DOHH2 (cell line): Measurements from ENCODE around the gene KIFC1.

ENCODE experiments used
- H3F3A ChIP-seq: fragments of 200-600 bp; sonication (generic), shearing (Covaris generic); 2 replicates; pipeline ENCODE4 v1.6.0; 2016; ENCODE audit warnings: antibody characterized with exemption, mild to moderate bottlenecking; ENCODE audit not compliant: control insufficient read depth, insufficient read depth
- H3K27ac ChIP-seq: fragments of 200-600 bp; sonication (generic); 2 replicates; pipeline ENCODE4 v1.5.1; 2014; ENCODE audit warnings: low read depth, mild to moderate bottlenecking, low read length, moderate library complexity
- H3K27me3 ChIP-seq: fragments of 200-600 bp; sonication (generic); 2 replicates; pipeline ENCODE4 v1.6.1; 2014; ENCODE audit warnings: mild to moderate bottlenecking, low read length, mixed read lengths; ENCODE audit not compliant: control insufficient read depth
- H3K36me3 ChIP-seq: fragments of 200-600 bp; sonication (generic); 2 replicates; pipeline ENCODE4 v1.6.1; 2014; ENCODE audit warnings: mild to moderate bottlenecking, low read length, moderate library complexity, mixed read lengths; ENCODE audit not compliant: control insufficient read depth
- H3K4me1 ChIP-seq: fragments of 200-600 bp; sonication (generic); 2 replicates; pipeline ENCODE4 v1.6.1; 2014; ENCODE audit warnings: mild to moderate bottlenecking, low read length, mixed read lengths; ENCODE audit not compliant: control insufficient read depth
- H3K4me2 ChIP-seq: fragments of 200-600 bp; sonication (generic); 2 replicates; pipeline ENCODE4 v1.6.0; 2014; ENCODE audit warnings: mild to moderate bottlenecking, low read length, moderate library complexity
- H3K4me3 ChIP-seq: fragments of 200-600 bp; sonication (generic); 2 replicates; pipeline ENCODE4 v1.5.1; 2014; ENCODE audit warnings: mild to moderate bottlenecking, low read length, mixed read lengths
- H3K79me2 ChIP-seq: fragments of 200-600 bp; sonication (generic); 2 replicates; pipeline ENCODE4 v1.6.1; 2014; ENCODE audit warnings: mild to moderate bottlenecking, low read length, mixed read lengths; ENCODE audit not compliant: control insufficient read depth
- H3K9me2 ChIP-seq: fragments of 200-600 bp; sonication (generic); replicated peaks from 2 replicates; pipeline ENCODE4 v1.6.1; 2014; ENCODE audit warnings: mild to moderate bottlenecking, low read length, mixed read lengths; ENCODE audit not compliant: control insufficient read depth
- H3K9me3 ChIP-seq: fragments of 200-600 bp; sonication (generic); 2 replicates; pipeline ENCODE4 v1.6.1; 2014; ENCODE audit warnings: antibody characterized with exemption, low read length, mixed read lengths; ENCODE audit not compliant: control insufficient read depth, insufficient read depth
- H4K20me1 ChIP-seq: fragments of 200-600 bp; sonication (generic); 2 replicates; pipeline ENCODE4 v1.6.0; 2014; ENCODE audit warnings: low read depth, mild to moderate bottlenecking, antibody characterized with exemption, low read length, moderate library complexity; ENCODE audit not compliant: control insufficient read depth, insufficient read depth
- CTCF ChIP-seq: fragments of 200-600 bp; sonication (generic); IDR thresholded peaks from one replicate; pipeline ENCODE4 v1.5.1; 2014; ENCODE audit warnings: antibody characterized with exemption, mild to moderate bottlenecking, low read depth, low read length; ENCODE audit not compliant: poor library complexity, severe bottlenecking
- EZH2phosphoT487 ChIP-seq: fragments of 200-600 bp; sonication (generic); IDR thresholded peaks from 2 replicates; pipeline ENCODE4 v1.6.1; 2017; ENCODE audit warnings: borderline replicate concordance, mild to moderate bottlenecking, antibody characterized with exemption, low read length, moderate library complexity, mixed read lengths

The KIFC1 gene

GRCh38 chr6:33433544-33434191 is 42.0 kb downstream of the KIFC1 start:
- no peak for TF ChIP-seq CTCF
- no peak for TF ChIP-seq EZH2phosphoT487
- Histone ChIP-seq H3K9me3 (no peaks in the 10 kb centered on the region), H3K4me3 (no peak overlapping the region), H3K79me2 (peaks cover 37% of the 10 kb centered on the region), H3K27ac (no peak overlapping the region), H3K36me3 (peaks cover 33% of the 10 kb centered on the region), H3K4me1 (peaks cover 45% of the 10 kb centered on the region), H3K27me3 (no peaks in the 10 kb centered on the region), H4K20me1 (no peaks in the 10 kb centered on the region), H3F3A (peaks cover 21% of the 10 kb centered on the region), H3K9me2 (no peaks in the 10 kb centered on the region), H3K4me2 (no peak overlapping the region)

- no peaks in the 10 kb centered on the region for H3K27me3 ChIP-seq
- H3K9me3 ChIP-seq = no peaks in the 10 kb centered on the region
- peaks cover 32% of the 10 kb centered on the region for H3K4me1 ChIP-seq
- H3K4me2 ChIP-seq = no peak overlapping the region
- peaks cover 38% of the 10 kb centered on the region for H3K36me3 ChIP-seq
- H3K79me2 ChIP-seq = peaks cover 24% of the 10 kb centered on the region
- H3F3A ChIP-seq = peaks cover 8% of the 10 kb centered on the region; the same call in 1 of the 2 replicates
- no peak overlapping the region for H3K4me3 ChIP-seq
- TF ChIP-seq CTCF (no peak), EZH2phosphoT487 (no peak)
- H3K9me2 ChIP-seq = no peaks in the 10 kb centered on the region
- no peaks in the 10 kb centered on the region for H4K20me1 ChIP-seq
- no peak overlapping the region for H3K27ac ChIP-seq
Observed at GRCh38 chr6:33434961-33435360, 43.3 kb downstream of the KIFC1 start.

GRCh38 chr6:33437666-33438065 is 46.0 kb downstream of the KIFC1 start:
- Histone ChIP-seq H4K20me1 (no peaks in the 10 kb centered on the region), H3K9me3 (no peaks in the 10 kb centered on the region), H3K36me3 (peaks cover 58% of the 10 kb centered on the region), H3K4me1 (peaks cover 5% of the 10 kb centered on the region), H3K4me3 (no peak overlapping the region), H3K27me3 (no peaks in the 10 kb centered on the region), H3K4me2 (no peak overlapping the region), H3K27ac (no peak overlapping the region), H3K79me2 (peaks cover 4% of the 10 kb centered on the region), H3K9me2 (no peaks in the 10 kb centered on the region), H3F3A (no peaks in the 10 kb centered on the region)
- TF ChIP-seq CTCF = no peak
- no peak for TF ChIP-seq EZH2phosphoT487
